PC-3 (cell line): ENCODE results near the gene SEC63.

ENCODE experiments used
- EZH2phosphoT487 ChIP-seq: fragments of 300-600 bp; sonication (generic); IDR thresholded peaks from 2 replicates; pipeline ENCODE4 v1.6.1; 2018; ENCODE audit warnings: mild to moderate bottlenecking, antibody characterized with exemption, low read length, borderline replicate concordance
- TF ChIP-seq, protein P1 (sequence below): fragments of 300-600 bp; sonication (generic); conservative IDR thresholded peaks from 2 replicates; pipeline ENCODE4 v1.5.1; 2017; ENCODE audit warnings: antibody characterized with exemption, low read depth, mild to moderate bottlenecking, low read length

DNA sequence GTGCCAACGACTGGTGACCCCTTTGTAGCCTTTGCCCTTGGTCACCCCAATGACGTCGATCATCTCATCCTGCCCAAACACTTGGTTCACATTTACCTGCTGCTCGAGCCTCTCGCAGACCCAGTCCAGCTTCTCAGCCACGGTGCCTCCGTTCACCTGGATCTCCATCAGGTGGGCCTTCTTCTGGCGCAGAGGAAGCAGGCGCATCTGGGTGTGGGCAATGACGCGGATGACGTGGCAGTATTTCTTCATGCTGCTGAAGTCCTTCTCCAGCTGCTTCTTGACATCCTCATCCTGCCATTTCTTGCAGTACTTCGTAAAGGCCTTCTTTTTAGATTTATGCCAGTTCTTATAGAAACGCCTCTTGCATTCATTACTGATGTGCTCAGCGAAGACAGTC is 46.9 kb upstream of the SEC63 start:
- TF ChIP-seq, protein P1, sequence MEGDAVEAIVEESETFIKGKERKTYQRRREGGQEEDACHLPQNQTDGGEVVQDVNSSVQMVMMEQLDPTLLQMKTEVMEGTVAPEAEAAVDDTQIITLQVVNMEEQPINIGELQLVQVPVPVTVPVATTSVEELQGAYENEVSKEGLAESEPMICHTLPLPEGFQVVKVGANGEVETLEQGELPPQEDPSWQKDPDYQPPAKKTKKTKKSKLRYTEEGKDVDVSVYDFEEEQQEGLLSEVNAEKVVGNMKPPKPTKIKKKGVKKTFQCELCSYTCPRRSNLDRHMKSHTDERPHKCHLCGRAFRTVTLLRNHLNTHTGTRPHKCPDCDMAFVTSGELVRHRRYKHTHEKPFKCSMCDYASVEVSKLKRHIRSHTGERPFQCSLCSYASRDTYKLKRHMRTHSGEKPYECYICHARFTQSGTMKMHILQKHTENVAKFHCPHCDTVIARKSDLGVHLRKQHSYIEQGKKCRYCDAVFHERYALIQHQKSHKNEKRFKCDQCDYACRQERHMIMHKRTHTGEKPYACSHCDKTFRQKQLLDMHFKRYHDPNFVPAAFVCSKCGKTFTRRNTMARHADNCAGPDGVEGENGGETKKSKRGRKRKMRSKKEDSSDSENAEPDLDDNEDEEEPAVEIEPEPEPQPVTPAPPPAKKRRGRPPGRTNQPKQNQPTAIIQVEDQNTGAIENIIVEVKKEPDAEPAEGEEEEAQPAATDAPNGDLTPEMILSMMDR, result no peak
- TF ChIP-seq EZH2phosphoT487, result no peak
